ENCODE results near the gene IKZF1. TPM values are rescaled to one million over a fixed set of nuclear protein-coding genes. Genes with fewer than 3 reads are reported as not detected.

The IKZF1 gene
- total RNA-seq, 1 experiment from 2014 or later: 2.3 TPM

DNA sequence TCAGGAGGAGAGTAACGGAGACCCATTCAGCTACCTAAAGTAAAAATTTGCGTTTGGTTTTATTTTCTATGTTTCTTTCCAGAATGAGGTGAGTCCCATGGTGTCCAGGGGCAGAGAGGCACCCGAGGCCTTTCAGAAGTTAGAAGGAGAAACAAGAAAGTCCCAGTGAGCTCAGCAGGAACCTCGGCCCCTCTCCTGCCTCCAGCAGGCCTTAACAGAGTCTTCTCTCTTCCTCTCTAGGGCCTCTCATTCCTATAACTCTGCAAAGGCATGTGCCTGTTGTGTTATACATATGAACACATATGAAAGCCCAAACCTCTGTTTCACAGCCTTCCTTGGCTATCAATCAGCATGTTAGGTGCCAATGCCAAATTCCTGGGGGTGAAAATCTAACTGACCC, 20.8 kb upstream of the IKZF1 start:
- Mint-ChIP-seq H3K4me3 (no peak overlapping the region), H3K27ac (no peak overlapping the region), H3K36me3 (no peaks in the 10 kb centered on the region), H3K9me3 (no peaks in the 10 kb centered on the region), H3K27me3 (ENCODE audit: low read depth) (peaks cover 3% of the 10 kb centered on the region), H3K4me1 (no peaks in the 10 kb centered on the region)
- ChIA-PET POLR2A (no interaction called here), CTCF (interaction anchor here (1.2 kb wide), 1 partner anchor 10 kb away, joined by 3 read pairs; no protein-coding TSS in a partner anchor)
- TF ChIP-seq FOXJ3 (CRISPR knock-in tag; IDR thresholded peaks at IDR 0.05; ENCODE audit: borderline replicate concordance) (no peak), MYBL2 (CRISPR knock-in tag; IDR thresholded peaks at IDR 0.05) (no peak), JAZF1 (CRISPR knock-in tag; IDR thresholded peaks at IDR 0.05) (no peak)
- TF ChIP-seq, protein P1, sequence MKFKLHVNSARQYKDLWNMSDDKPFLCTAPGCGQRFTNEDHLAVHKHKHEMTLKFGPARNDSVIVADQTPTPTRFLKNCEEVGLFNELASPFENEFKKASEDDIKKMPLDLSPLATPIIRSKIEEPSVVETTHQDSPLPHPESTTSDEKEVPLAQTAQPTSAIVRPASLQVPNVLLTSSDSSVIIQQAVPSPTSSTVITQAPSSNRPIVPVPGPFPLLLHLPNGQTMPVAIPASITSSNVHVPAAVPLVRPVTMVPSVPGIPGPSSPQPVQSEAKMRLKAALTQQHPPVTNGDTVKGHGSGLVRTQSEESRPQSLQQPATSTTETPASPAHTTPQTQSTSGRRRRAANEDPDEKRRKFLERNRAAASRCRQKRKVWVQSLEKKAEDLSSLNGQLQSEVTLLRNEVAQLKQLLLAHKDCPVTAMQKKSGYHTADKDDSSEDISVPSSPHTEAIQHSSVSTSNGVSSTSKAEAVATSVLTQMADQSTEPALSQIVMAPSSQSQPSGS (CRISPR knock-in tag; IDR thresholded peaks at IDR 0.05; ENCODE audit: borderline replicate concordance, low read depth): no peak
- TF ChIP-seq, protein P2, sequence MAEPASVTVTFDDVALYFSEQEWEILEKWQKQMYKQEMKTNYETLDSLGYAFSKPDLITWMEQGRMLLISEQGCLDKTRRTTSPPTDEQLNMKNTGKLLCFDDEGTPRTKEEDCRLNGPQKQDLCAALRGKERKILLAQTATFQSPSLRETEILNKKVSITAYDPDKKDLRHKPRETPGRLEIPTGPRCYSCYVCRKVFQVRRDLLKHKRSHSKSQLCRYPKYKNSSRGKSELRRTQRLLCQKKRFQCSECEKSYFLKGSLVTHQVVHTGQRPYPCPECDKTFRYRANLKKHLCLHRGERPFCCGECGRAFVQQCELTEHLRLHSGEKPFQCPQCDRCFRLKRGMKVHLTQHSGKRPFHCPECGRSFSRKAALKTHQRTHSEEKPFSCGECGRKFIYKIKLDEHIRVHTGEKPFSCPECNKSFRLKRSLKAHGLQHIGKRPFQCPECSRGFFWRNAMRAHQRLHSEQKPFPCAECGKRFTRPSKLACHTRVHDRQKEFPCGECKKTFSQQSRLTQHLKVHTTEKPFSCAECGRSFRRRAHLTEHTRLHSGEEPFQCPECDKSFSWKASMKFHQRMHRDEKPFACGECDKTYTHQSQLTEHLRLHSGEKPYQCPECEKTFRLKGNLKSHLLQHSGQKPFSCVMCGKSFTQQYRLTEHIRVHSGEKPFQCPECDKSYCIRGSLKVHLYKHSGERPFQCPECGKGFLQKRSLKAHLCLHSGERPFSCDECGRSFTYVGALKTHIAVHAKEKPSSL (CRISPR knock-in tag; conservative IDR thresholded peaks at IDR 0.05): no peak
- DNase-seq (ENCODE audit: low spot score) (no peak), ATAC-seq (no peak)

DNA sequence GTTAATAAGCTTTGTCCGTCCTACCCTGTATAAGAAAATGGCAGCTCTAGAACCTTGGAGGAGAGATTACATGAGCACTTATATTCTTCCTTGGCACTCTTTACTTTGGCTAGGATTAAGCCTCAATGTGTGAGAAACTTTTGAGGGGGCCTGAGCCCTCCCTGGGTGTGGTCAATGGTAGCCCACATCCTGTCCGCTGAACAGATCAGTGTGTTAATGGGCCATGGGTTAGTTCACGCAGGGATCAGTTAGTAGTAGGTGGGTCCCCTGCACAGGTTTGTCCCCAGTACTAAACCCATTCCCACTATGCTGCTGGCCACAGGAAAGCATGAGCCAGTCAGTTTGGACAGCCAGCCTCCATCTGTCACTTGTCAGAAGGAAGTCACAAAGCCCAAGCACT, 20.2 kb upstream of the IKZF1 start:
- TF ChIP-seq NFATC4 (CRISPR knock-in tag; IDR thresholded peaks at IDR 0.05) (no peak), ZNF219 (CRISPR knock-in tag; IDR thresholded peaks at IDR 0.05; ENCODE audit: borderline replicate concordance) (no peak), PRRX2 (CRISPR knock-in tag; IDR thresholded peaks at IDR 0.05) (no peak), MXD4 (CRISPR knock-in tag; IDR thresholded peaks at IDR 0.05; ENCODE audit: borderline replicate concordance) (no peak), SOX15 (CRISPR knock-in tag; IDR thresholded peaks at IDR 0.05) (no peak), JAZF1 (CRISPR knock-in tag; IDR thresholded peaks at IDR 0.05) (no peak), FOXJ3 (CRISPR knock-in tag; IDR thresholded peaks at IDR 0.05; ENCODE audit: borderline replicate concordance) (no peak)
- TF ChIP-seq, protein P3, sequence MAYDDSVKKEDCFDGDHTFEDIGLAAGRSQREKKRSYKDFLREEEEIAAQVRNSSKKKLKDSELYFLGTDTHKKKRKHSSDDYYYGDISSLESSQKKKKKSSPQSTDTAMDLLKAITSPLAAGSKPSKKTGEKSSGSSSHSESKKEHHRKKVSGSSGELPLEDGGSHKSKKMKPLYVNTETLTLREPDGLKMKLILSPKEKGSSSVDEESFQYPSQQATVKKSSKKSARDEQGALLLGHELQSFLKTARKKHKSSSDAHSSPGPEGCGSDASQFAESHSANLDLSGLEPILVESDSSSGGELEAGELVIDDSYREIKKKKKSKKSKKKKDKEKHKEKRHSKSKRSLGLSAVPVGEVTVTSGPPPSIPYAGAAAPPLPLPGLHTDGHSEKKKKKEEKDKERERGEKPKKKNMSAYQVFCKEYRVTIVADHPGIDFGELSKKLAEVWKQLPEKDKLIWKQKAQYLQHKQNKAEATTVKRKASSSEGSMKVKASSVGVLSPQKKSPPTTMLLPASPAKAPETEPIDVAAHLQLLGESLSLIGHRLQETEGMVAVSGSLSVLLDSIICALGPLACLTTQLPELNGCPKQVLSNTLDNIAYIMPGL (CRISPR knock-in tag; IDR thresholded peaks at IDR 0.05): no peak
- TF ChIP-seq, protein P4, sequence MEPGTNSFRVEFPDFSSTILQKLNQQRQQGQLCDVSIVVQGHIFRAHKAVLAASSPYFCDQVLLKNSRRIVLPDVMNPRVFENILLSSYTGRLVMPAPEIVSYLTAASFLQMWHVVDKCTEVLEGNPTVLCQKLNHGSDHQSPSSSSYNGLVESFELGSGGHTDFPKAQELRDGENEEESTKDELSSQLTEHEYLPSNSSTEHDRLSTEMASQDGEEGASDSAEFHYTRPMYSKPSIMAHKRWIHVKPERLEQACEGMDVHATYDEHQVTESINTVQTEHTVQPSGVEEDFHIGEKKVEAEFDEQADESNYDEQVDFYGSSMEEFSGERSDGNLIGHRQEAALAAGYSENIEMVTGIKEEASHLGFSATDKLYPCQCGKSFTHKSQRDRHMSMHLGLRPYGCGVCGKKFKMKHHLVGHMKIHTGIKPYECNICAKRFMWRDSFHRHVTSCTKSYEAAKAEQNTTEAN (CRISPR knock-in tag; IDR thresholded peaks at IDR 0.05): no peak
- TF ChIP-seq, protein P5, sequence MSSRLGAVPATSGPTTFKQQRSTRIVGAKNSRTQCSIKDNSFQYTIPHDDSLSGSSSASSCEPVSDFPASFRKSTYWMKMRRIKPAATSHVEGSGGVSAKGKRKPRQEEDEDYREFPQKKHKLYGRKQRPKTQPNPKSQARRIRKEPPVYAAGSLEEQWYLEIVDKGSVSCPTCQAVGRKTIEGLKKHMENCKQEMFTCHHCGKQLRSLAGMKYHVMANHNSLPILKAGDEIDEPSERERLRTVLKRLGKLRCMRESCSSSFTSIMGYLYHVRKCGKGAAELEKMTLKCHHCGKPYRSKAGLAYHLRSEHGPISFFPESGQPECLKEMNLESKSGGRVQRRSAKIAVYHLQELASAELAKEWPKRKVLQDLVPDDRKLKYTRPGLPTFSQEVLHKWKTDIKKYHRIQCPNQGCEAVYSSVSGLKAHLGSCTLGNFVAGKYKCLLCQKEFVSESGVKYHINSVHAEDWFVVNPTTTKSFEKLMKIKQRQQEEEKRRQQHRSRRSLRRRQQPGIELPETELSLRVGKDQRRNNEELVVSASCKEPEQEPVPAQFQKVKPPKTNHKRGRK (CRISPR knock-in tag; IDR thresholded peaks at IDR 0.05; ENCODE audit: borderline replicate concordance): no peak
- TF ChIP-seq, protein P6, sequence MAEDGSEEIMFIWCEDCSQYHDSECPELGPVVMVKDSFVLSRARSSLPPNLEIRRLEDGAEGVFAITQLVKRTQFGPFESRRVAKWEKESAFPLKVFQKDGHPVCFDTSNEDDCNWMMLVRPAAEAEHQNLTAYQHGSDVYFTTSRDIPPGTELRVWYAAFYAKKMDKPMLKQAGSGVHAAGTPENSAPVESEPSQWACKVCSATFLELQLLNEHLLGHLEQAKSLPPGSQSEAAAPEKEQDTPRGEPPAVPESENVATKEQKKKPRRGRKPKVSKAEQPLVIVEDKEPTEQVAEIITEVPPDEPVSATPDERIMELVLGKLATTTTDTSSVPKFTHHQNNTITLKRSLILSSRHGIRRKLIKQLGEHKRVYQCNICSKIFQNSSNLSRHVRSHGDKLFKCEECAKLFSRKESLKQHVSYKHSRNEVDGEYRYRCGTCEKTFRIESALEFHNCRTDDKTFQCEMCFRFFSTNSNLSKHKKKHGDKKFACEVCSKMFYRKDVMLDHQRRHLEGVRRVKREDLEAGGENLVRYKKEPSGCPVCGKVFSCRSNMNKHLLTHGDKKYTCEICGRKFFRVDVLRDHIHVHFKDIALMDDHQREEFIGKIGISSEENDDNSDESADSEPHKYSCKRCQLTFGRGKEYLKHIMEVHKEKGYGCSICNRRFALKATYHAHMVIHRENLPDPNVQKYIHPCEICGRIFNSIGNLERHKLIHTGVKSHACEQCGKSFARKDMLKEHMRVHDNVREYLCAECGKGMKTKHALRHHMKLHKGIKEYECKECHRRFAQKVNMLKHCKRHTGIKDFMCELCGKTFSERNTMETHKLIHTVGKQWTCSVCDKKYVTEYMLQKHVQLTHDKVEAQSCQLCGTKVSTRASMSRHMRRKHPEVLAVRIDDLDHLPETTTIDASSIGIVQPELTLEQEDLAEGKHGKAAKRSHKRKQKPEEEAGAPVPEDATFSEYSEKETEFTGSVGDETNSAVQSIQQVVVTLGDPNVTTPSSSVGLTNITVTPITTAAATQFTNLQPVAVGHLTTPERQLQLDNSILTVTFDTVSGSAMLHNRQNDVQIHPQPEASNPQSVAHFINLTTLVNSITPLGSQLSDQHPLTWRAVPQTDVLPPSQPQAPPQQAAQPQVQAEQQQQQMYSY (CRISPR knock-in tag; IDR thresholded peaks at IDR 0.05): no peak
- no peaks in the 10 kb centered on the region for H3K9me3 Mint-ChIP-seq
- no peak overlapping the region for H3K4me3 Mint-ChIP-seq
- ChIA-PET POLR2A (no interaction called here), CTCF (interaction anchor here (1.2 kb wide), 1 partner anchor 10 kb away, joined by 3 read pairs; no protein-coding TSS in a partner anchor)
- ATAC-seq (no peak), DNase-seq (ENCODE audit: low spot score) (no peak)
- no peak overlapping the region for H3K27ac Mint-ChIP-seq
- H3K4me1 Mint-ChIP-seq: no peaks in the 10 kb centered on the region
- peaks cover 2% of the 10 kb centered on the region; the same call in 1 of the 2 replicates for H3K27me3 Mint-ChIP-seq (ENCODE audit: low read depth)
- H3K36me3 Mint-ChIP-seq: no peaks in the 10 kb centered on the region

All from WTC11 (cell line).